K562 treated with DMSO at 1 percent for 24 hours (cell line): ENCODE data around the gene HAUS2. TPM values are rescaled to one million over a fixed set of nuclear protein-coding genes. Genes with fewer than 3 reads are reported as not detected.

Experiments used
- total RNA-seq: library from RNA; unstranded; fragments of 300-600 nt; gene quantifications from 2 replicates; pipeline ENCODE4 v1.2.3, GENCODE V29; 2022; ENCODE audit warnings: low read depth; ENCODE audit not compliant: insufficient read depth

Gene HAUS2
- 16.2 and 29.4 TPM in 2 replicates for total RNA-seq

GRCh38 chr15:42548249-42549031 lies at the start of gene HAUS2, which contains the start of gene LRRC57:
Gene HAUS2, plus strand, starts transcription at chr15:42548838. Its CDS starts 35 bp downstream, at chr15:42548873.
Gene LRRC57, minus strand, starts transcription at chr15:42548793. Its CDS starts 359 bp downstream, at chr15:42548434.

GRCh38 chr15:42575188-42576039 lies 26.8 kb downstream of the HAUS2 start, which contains the start of gene STARD9:
Gene STARD9, plus strand, starts transcription at chr15:42575606. Its CDS starts 110 bp downstream, at chr15:42575716.

Other genes with a start within 250 kb of the HAUS2 start
- 0.79 TPM in 1 of 2 replicates, not detected in the other for gene CAPN3, start 189.3 kb upstream of the HAUS2 start, total RNA-seq
- gene ZNF106, start 57.7 kb upstream of the HAUS2 start, total RNA-seq, result 18.3 and 21.2 TPM in 2 replicates
- gene SNAP23, start 53.2 kb upstream of the HAUS2 start, total RNA-seq, result 59.1 and 71.1 TPM in 2 replicates
- gene LRRC57, start within 50 bp of the HAUS2 start, total RNA-seq, result 16.4 and 17.5 TPM in 2 replicates
- gene STARD9, start 26.8 kb downstream of the HAUS2 start, total RNA-seq, result 10.0 and 10.4 TPM in 2 replicates
- 29.8 and 35.0 TPM in 2 replicates for gene CDAN1, start 188.3 kb downstream of the HAUS2 start, total RNA-seq